ENCODE results near the gene PRKCZ. TPM values are rescaled to one million over a fixed set of nuclear protein-coding genes. Genes with fewer than 3 reads are reported as not detected.
A peak's percentile ranks its signal among the peaks of the same experiment; 100 is the strongest.

Gene PRKCZ
- total and polyA plus RNA-seq, 11 donors: 12.5 to 20.7 (median 16.5) TPM

DNA sequence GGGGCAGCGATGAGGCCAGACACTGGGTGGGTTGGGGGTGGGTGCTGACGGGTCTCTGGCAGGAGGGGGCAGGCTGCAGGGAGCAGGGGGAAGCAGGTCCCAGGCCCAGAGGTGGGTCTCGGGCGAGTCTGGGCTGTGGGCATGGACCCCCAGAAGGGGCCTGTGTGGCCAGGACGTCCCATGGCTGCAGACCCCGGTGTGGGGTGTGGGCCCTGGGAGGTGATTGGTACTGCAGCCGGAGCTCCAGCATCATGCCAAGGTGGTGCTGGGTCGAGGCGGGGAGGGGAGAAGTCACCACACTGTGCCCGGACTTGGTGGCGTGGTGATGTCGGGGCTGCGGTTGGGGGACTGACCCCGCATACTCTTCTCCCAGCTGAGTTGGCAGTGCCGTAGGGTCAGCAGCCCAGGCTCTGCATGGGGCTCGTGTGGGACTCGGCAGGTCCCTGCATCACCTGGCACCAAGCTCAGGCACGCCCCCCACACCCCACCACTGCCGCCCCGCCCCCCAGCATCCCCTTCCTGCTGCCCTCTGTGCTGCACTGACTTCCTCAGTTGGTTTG lies 31.2 kb downstream of the PRKCZ start:
- no peaks in the 10 kb centered on the region for H3K36me3 ChIP-seq
- no peaks in the 10 kb centered on the region for H3K4me1 ChIP-seq
- no peak for ATAC-seq
- no peak overlapping the region for H3K4me3 ChIP-seq
- intact Hi-C loops (cut with DNase I): no loop called here
- H3K27ac ChIP-seq: no peak overlapping the region
- no peak for TF ChIP-seq POLR2A (IDR thresholded peaks at IDR 0.05)
- TF ChIP-seq, protein P1, sequence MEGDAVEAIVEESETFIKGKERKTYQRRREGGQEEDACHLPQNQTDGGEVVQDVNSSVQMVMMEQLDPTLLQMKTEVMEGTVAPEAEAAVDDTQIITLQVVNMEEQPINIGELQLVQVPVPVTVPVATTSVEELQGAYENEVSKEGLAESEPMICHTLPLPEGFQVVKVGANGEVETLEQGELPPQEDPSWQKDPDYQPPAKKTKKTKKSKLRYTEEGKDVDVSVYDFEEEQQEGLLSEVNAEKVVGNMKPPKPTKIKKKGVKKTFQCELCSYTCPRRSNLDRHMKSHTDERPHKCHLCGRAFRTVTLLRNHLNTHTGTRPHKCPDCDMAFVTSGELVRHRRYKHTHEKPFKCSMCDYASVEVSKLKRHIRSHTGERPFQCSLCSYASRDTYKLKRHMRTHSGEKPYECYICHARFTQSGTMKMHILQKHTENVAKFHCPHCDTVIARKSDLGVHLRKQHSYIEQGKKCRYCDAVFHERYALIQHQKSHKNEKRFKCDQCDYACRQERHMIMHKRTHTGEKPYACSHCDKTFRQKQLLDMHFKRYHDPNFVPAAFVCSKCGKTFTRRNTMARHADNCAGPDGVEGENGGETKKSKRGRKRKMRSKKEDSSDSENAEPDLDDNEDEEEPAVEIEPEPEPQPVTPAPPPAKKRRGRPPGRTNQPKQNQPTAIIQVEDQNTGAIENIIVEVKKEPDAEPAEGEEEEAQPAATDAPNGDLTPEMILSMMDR (IDR thresholded peaks at IDR 0.05): no peak
- H3K9me3 ChIP-seq: peaks cover 0 to 30% (median 20%) of the 10 kb centered on the region in 12 donors
- no peaks in the 10 kb centered on the region for H3K27me3 ChIP-seq
- peak in 1 of 5 donors; percentile 46 for DNase-seq
- 91 to 92% (median 92%) methylated on average over 11 to 20 of the region's 20 CpGs for whole genome bisulfite sequencing, 4 donors

DNA sequence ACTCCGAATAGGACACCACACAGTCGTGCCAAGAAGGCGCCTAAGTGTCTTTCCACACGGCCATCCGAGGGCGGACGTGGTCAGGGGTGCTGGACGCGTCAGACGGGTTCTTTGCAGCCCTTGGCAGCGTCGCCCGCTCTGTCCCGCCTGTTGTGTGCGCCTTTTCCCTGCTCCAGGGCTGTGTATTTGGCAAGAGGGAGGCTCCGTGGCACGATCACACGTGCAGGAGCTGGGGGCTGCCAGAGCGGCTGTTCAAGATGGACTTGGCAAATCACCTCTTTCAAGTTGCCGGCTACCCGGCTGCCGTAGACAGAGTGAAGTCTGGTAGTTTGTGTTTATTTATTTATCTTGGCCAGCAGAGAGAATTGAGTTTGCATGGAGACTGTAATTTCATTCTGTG lies 31.9 kb downstream of the PRKCZ start:
- H3K27ac ChIP-seq: no peak overlapping the region
- peaks cover 0 to 30% (median 19%) of the 10 kb centered on the region in 12 donors for H3K9me3 ChIP-seq
- H3K36me3 ChIP-seq: no peaks in the 10 kb centered on the region
- no peak for DNase-seq
- no peaks in the 10 kb centered on the region for H3K4me1 ChIP-seq
- no peaks in the 10 kb centered on the region for H3K27me3 ChIP-seq
- 92 to 95% (median 93%) methylated on average over 22 of the region's 22 CpGs for WGBS, 4 donors
- TF ChIP-seq POLR2A (IDR thresholded peaks at IDR 0.05): no peak
- TF ChIP-seq, protein P1 (IDR thresholded peaks at IDR 0.05): no peak
- intact Hi-C loops (cut with DNase I): no loop called here
- no peak overlapping the region for H3K4me3 ChIP-seq
- no peak for ATAC-seq

DNA sequence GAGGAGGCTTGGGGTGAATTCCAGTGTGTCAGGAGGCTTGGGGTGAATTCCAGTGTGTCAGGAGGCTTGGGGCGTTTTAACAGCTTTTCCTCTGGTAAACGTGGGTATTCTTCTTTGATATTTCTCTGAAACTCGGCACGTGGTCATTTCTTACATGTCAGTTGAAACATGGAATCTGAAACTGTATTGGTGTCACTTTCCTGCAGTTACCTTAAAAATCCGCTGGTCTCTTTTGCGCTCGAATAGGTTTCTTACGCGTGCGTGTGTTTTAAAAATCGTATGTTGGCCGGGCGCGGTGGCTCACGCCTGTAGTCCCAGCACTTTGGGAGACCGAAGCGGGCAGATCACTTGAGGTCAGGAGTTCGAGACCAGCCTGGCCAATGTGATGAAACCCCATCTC lies 33.5 kb downstream of the PRKCZ start:
- intact Hi-C loops (cut with DNase I): no loop called here
- TF ChIP-seq, protein P1 (IDR thresholded peaks at IDR 0.05): no peak
- H3K4me1 ChIP-seq: no peaks in the 10 kb centered on the region
- no peaks in the 10 kb centered on the region for H3K27me3 ChIP-seq
- DNase-seq (no peak), ATAC-seq (no peak)
- H3K9me3 ChIP-seq: peaks cover 0 to 14% (median 6%) of the 10 kb centered on the region in 12 donors
- H3K4me3 ChIP-seq: no peak overlapping the region
- WGBS, 4 donors: 84 to 90% (median 86%) methylated on average over 18 of the region's 18 CpGs
- H3K27ac ChIP-seq: no peak overlapping the region
- no peaks in the 10 kb centered on the region for H3K36me3 ChIP-seq

DNA sequence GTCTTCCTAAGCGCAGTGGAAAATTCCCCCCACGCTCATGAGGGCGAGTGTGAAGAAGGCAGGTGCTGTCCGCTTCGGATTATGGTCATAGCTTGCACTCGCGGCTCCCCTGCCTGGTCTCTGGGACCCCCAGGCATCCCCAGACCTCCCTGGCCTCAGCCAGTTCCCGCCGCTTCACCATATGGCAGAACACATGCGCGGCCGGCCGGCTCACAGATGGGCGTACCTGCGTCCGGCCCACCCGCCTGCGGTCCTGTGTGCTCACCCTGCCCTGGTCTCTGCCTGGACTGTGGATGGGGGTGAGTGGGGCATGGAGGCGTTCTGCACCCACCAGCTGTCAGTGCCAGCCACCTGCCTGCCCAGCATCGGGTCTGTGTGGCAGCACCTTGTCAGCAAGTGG lies 34.1 kb downstream of the PRKCZ start:
- intact Hi-C loops (cut with DNase I): no loop called here
- no peak for TF ChIP-seq POLR2A (IDR thresholded peaks at IDR 0.05)
- TF ChIP-seq, protein P1 (IDR thresholded peaks at IDR 0.05): no peak
- Histone ChIP-seq H3K4me3 (no peak overlapping the region), H3K36me3 (no peaks in the 10 kb centered on the region), H3K27me3 (no peaks in the 10 kb centered on the region), H3K4me1 (no peaks in the 10 kb centered on the region), H3K27ac (no peak overlapping the region), H3K9me3 (peaks cover 0 to 8% (median 2%) of the 10 kb centered on the region in 12 donors)
- WGBS, 4 donors: 93 to 96% (median 94%) methylated on average over 7 to 20 of the region's 20 CpGs
- DNase-seq (no peak), ATAC-seq (no peak)

Data from heart left ventricle (tissue), 16 donors.